Measurements from ENCODE around the gene PERM1. TPM values are rescaled to one million over a fixed set of nuclear protein-coding genes. Genes with fewer than 3 reads are reported as not detected.

The PERM1 gene
- total and polyA plus RNA-seq, 9 of the 15 experiments (the other 6 are each of a cell fraction or from before 2014, with no cell fraction given) = not detected

GRCh38 chr1:1013105-1013921 is 31.4 kb upstream of the PERM1 start, which contains the start of gene ISG15 (continued):
- TF ChIP-seq POU5F1 (IDR thresholded peaks at IDR 0.05; ENCODE audit: borderline replicate concordance, low read depth, low read length, partially characterized antibody) (no peak), POLR2A (conservative IDR thresholded peaks at IDR 0.05) (peak; percentile 80), ZNF639 (CRISPR knock-in tag; conservative IDR thresholded peaks at IDR 0.05 in 1 of 2, IDR thresholded peaks at IDR 0.05 in 1 of 2) (peak in 1 of 2 experiments; percentile 87; a peak in 1 of 4 replicates), ZNF79 (CRISPR knock-in tag; IDR thresholded peaks at IDR 0.05; ENCODE audit: low read depth) (no peak), ZFX (CRISPR knock-in tag; IDR thresholded peaks at IDR 0.05) (peak; percentile 73), L3MBTL2 (IDR thresholded peaks at IDR 0.05) (peak; percentile 54; the same call in 1 of the 2 replicates), ZBTB1 (CRISPR knock-in tag; IDR thresholded peaks at IDR 0.05; ENCODE audit: borderline replicate concordance, low read depth) (0 out of 2 replicates have a peak, but pooled peaks have one; percentile 39), SMARCC2 (IDR thresholded peaks at IDR 0.05; ENCODE audit: low read depth) (peak; percentile 56; the same call in 1 of the 2 replicates), HMGXB4 (CRISPR knock-in tag; IDR thresholded peaks at IDR 0.05) (0 out of 2 replicates have a peak, but pooled peaks have one; percentile 36), ATF7 (IDR thresholded peaks at IDR 0.05) (peak; percentile 86), TARDBP (IDR thresholded peaks at IDR 0.05) (no peak)

Measured in K562 (cell line).